Thyroid gland (tissue), 4 donors: Measurements from ENCODE around the gene CENPA. TPM values are rescaled to one million over a fixed set of nuclear protein-coding genes. Genes with fewer than 3 reads are reported as not detected.

ENCODE experiments used
- DNase-seq, 2 donors: peaks; one replicate each; pipeline ENCODE4 v3.0.0-alpha.2; 2019
- H3K27ac ChIP-seq, 3 donors: fragments of 200-600 bp; sonication (generic); 1 replicate in 2 of 3; 2 replicates in 1 of 3; pipeline ENCODE4 v1.5.1; 2016 to 2019; ENCODE audit warnings: mild to moderate bottlenecking in 1 of 3, moderate library complexity in 1 of 3
- H3K27me3 ChIP-seq: fragments of 200-600 bp; sonication (generic); one replicate; pipeline ENCODE4 v1.5.1; 2019
- H3K36me3 ChIP-seq, 2 donors: fragments of 200-600 bp; sonication (generic); one replicate each; pipeline ENCODE4 v1.5.1; 2016 to 2019
- H3K4me1 ChIP-seq, 2 donors: fragments of 200-600 bp; sonication (generic); one replicate each; pipeline ENCODE4 v1.5.1; 2017 to 2019
- H3K4me3 ChIP-seq, 3 donors: fragments of 200-600 bp; sonication (generic); replicated peaks in 1 of 3; 1 replicate in 2 of 3; 2 replicates in 1 of 3; pipeline ENCODE4 v1.5.1; 2016; ENCODE audit warnings: mild to moderate bottlenecking in 1 of 3
- H3K9me3 ChIP-seq: fragments of 200-600 bp; sonication (generic); one replicate; pipeline ENCODE4 v1.5.1; 2017
- POLR2A ChIP-seq, 2 donors: fragments of 450-650 bp; IDR thresholded peaks; one replicate each; pipeline ENCODE4 v1.6.1; 2017; ENCODE audit warnings: antibody characterized with exemption in 2 of 2, mild to moderate bottlenecking in 2 of 2, moderate library complexity in 1 of 2
- WGBS, 2 donors: methylation state at CpG; one replicate each; pipeline ENCODE4 v1.1.5; 2017; 5-methylcytosine and 5-hydroxymethylcytosine counted together
- intact Hi-C: fragments of 100-400 bp; cut with DNase I; formaldehyde crosslinking; loops from one replicate; pipeline ENCODE4 v1.15.1; 2023
- total RNA-seq, 4 donors: library from RNA; depleted of rRNA; stranded (reverse); fragments of >200 nt; gene quantifications; one replicate each; pipeline ENCODE4 v1.2.3, GENCODE V29; 2016
- TF ChIP-seq, protein P1 (sequence below), 6 experiments: fragments of 200-600 bp in 3 of 6; fragments of 450-650 bp in 3 of 6; sonication (generic) in 3 of 6; IDR thresholded peaks; one replicate each; pipeline ENCODE4 v1.5.1; 2016 to 2019; ENCODE audit warnings: antibody characterized with exemption in 6 of 6, mild to moderate bottlenecking in 2 of 6, inconsistent platforms in 1 of 6, moderate library complexity in 1 of 6

CENPA gene
- total RNA-seq, 4 donors from 2014 or later = 0.67 TPM; not detected in 3

DNA sequence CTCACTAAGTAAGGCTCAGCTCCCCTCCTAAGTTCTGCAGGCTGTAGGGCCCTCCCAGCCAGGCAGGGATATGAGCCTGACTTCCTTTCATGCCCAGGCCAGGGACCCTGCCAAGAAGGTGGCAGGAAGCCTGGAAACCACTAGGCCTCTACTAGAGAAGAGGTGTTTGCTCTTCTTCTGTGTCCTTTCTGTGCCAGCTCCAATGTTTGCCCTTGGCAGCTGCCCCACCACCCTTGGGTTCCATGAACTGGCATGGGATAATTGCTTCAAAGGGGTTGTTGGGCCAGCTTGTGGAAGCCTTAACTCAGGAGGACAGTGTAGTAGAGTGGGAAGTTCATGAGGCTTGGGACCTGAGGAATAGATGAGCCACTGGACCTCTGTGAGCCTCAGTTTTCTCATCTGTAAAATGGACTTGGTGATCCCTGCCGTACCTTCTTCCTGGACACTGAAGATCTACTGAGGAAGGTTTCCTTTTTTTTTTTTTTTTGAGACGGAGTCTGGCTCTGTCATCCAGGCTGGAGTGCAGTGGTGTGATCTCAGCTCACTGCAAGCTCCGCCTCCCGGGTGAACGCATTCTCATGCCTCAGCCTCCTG, 17.9 kb upstream of the CENPA start:
- no peak for TF ChIP-seq POLR2A (IDR thresholded peaks at IDR 0.05)
- TF ChIP-seq, protein P1, sequence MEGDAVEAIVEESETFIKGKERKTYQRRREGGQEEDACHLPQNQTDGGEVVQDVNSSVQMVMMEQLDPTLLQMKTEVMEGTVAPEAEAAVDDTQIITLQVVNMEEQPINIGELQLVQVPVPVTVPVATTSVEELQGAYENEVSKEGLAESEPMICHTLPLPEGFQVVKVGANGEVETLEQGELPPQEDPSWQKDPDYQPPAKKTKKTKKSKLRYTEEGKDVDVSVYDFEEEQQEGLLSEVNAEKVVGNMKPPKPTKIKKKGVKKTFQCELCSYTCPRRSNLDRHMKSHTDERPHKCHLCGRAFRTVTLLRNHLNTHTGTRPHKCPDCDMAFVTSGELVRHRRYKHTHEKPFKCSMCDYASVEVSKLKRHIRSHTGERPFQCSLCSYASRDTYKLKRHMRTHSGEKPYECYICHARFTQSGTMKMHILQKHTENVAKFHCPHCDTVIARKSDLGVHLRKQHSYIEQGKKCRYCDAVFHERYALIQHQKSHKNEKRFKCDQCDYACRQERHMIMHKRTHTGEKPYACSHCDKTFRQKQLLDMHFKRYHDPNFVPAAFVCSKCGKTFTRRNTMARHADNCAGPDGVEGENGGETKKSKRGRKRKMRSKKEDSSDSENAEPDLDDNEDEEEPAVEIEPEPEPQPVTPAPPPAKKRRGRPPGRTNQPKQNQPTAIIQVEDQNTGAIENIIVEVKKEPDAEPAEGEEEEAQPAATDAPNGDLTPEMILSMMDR (IDR thresholded peaks at IDR 0.05) = no peak
- peaks cover 83 to 84% of the 10 kb centered on the region in 2 donors for H3K4me1 ChIP-seq
- H3K36me3 ChIP-seq = no peaks in the 10 kb centered on the region
- 91 to 95% methylated on average over 5 of the region's 5 CpGs for WGBS, 2 donors
- H3K27me3 ChIP-seq = no peaks in the 10 kb centered on the region
- peak in 1 of 2 donors; percentile 16 for DNase-seq
- peak overlapping the region in 2 of 3 donors; percentile 83 to 97 for H3K27ac ChIP-seq
- intact Hi-C loops = no loop called here
- no peaks in the 10 kb centered on the region for H3K9me3 ChIP-seq
- H3K4me3 ChIP-seq = no peak overlapping the region

DNA sequence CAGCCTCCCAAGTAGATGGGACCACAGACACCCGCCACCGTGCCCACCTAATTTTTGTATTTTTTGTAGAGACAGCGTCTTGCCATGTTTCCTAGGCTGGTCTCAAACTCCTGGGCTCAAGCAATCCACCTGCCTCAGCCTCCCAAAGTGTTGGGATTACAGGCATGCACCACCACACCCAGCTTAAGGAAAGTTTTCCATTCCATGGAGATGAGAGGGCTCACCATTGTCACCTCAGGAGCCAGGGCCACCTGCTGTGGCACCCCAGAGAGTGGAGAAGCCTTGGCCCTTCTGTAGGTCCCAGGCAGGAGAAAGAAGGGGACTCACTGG, 17.1 kb upstream of the CENPA start:
- Histone ChIP-seq H3K4me3 (no peak overlapping the region), H3K4me1 (peaks cover 80 to 84% of the 10 kb centered on the region in 2 donors), H3K9me3 (no peaks in the 10 kb centered on the region), H3K27ac (peak overlapping the region; percentile 68 to 97 (median 83)), H3K36me3 (no peaks in the 10 kb centered on the region), H3K27me3 (no peaks in the 10 kb centered on the region)
- no peak for TF ChIP-seq POLR2A (IDR thresholded peaks at IDR 0.05)
- TF ChIP-seq, protein P1 (IDR thresholded peaks at IDR 0.05) = no peak
- no peak for DNase-seq
- WGBS, 2 donors = 98 to 100% methylated on average over 3 of the region's 3 CpGs
- intact Hi-C loops = no loop called here

DNA sequence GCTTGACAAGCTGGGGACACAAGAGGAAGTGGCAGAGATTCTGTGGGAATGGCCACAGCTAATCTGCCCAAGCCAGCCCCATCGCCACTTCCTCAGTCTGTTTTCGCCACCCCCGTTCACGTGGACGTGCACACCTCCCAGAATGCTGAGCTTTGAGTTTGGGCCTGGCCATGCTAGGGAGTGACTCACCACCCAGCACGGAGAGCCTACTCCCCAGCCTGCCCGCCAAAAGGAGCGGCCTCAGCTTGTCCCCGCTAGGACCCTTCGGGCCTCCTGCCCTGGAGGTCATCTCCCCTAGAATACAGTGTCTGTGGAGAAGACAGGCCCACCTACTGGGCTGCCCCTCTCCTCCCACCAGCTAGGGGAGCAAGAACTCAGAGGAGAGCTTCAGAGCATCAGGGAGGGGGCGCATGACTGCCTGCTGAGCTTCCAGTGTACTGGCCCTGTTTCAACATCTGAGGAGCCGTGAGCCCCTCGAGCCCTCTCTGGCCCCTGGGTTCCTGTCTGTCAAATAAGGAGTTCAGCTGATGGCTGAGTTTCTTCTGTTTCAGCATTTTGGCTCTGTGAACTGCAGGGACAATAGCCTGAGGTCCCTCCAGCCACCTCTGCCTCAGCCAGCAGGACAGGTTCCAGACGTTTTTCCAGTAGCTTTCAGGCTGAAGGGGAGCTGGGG, 16.6 kb upstream of the CENPA start:
- peak overlapping the region; percentile 68 to 97 (median 83) for H3K27ac ChIP-seq
- TF ChIP-seq, protein P1 (IDR thresholded peaks at IDR 0.05) = no peak
- TF ChIP-seq POLR2A (IDR thresholded peaks at IDR 0.05) = peak in 1 of 2 donors; percentile 28
- 7 to 82% methylated on average over 3 to 11 of the region's 14 CpGs for WGBS, 2 donors
- no peaks in the 10 kb centered on the region for H3K27me3 ChIP-seq
- H3K4me1 ChIP-seq = peaks cover 79 to 82% of the 10 kb centered on the region in 2 donors
- no peaks in the 10 kb centered on the region for H3K36me3 ChIP-seq
- H3K9me3 ChIP-seq = no peaks in the 10 kb centered on the region
- DNase-seq = peak; percentile 54 to 55
- H3K4me3 ChIP-seq = no peak overlapping the region
- intact Hi-C loops = no loop called here

DNA sequence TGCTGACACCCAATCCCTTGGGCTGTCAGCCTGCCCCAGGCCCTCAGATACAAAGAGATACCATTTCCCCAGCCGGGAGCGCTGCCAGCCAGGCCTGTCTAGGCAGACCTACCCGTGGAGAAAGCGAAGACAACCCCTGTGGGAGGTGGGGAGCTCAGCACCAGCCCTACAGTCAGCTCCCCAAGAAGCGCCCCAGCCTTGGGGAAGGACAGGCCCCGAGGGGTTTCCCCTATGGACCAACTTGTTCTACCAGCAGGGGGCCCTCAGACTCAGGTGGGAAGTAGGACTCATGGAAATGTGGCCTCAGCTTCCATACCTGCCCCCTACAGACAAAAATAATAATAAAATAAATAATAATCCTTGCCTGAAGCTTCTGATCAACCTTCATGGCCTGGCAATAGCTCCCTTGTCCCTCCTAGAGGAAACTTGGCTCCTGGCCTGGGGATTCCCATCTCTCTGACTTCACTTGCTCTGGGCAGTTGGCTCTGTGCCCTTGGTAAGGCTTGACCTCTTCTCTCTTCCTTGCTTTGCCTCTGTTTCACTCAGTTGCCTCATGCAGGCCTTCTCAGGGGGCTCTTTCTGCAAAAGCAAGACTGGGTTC, 14.8 kb upstream of the CENPA start:
- peaks cover 13% of the 10 kb centered on the region in 2 donors for H3K36me3 ChIP-seq
- peak overlapping the region; percentile 80 to 97 (median 83) for H3K27ac ChIP-seq
- no peak for TF ChIP-seq POLR2A (IDR thresholded peaks at IDR 0.05)
- TF ChIP-seq, protein P1 (IDR thresholded peaks at IDR 0.05) = peak in 2 of 6 experiments; percentile 14 to 16
- intact Hi-C loops = no loop called here
- H3K4me1 ChIP-seq = peaks cover 64 to 69% of the 10 kb centered on the region in 2 donors
- no peaks in the 10 kb centered on the region for H3K9me3 ChIP-seq
- no peak overlapping the region for H3K4me3 ChIP-seq
- 49 to 66% methylated on average over 2 to 4 of the region's 6 CpGs for WGBS, 2 donors
- no peaks in the 10 kb centered on the region for H3K27me3 ChIP-seq
- DNase-seq = peak; percentile 93 to 94
